Suppressor macrophage (primary cell): ENCODE results near the gene BACH2.
"Not testable (repeated sequence)": the region's sequence is repeated elsewhere in the genome, so short reads cannot be mapped to it uniquely, and the experiment has no call there.

Experiments
- DNase-seq, 4 experiments: peaks; one replicate each; pipeline ENCODE4 v3.0.0-alpha.2; 2020 to 2022

BACH2 gene

DNA sequence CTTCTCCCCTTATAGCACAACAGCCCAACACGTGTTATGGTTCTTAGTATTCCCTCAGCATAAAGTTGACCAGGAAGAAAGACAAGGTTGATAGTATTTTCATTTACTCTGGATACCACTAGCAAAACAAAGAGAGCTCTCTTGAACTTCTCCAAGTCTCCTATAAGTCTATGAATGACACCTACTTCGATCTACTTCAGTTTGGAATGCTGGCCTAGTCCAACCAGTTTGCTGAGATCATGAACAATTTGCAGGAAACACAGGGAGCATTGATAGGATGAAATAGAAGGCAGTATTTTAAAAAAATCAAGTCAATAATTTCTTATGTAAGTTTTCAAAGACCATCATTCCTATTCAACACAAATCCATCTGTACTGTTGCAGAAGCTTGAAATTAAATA, 308.8 kb downstream of the BACH2 start:
- DNase-seq, result no peak

DNA sequence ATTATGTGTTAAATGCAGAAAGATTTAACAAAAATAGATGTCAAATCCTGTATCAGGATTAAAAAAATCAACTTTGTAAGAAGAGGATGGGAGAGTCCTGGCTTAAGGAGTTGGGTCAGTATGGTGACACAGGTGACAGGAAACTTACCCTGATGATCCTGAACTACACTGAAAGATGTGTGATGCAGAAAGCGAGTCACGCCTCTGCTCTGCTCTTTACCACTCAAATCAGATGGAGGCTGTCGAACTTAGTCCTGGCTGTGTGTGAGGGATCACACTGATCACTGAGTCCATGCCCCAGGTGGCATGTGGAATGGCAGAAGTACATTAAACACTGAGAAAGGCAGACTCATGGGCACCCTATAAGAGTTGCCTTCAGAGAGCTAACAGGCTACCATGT, 309.5 kb downstream of the BACH2 start:
- DNase-seq, result no peak

DNA sequence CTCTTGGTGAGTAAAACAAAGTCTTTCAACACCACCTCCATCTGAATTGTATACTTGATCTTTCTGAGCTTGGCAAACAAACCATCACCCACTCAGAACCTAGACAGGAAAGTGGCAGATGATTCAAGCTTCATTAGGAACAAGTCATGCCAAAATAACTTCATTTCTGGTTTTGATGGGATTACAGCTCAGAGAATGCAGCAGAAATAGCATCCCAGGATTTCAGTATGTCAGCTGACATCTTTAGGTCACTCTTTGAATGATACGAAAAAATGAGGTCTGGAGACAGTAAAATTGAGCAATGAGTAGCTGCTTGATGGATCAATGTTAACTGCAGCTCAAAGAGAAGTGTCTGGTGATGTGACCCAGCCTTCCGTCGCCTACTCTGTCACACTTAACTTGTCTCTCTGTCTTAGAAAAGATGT, 310.0 kb downstream of the BACH2 start:
- peak; percentile 24 to 75 (median 42) for DNase-seq

DNA sequence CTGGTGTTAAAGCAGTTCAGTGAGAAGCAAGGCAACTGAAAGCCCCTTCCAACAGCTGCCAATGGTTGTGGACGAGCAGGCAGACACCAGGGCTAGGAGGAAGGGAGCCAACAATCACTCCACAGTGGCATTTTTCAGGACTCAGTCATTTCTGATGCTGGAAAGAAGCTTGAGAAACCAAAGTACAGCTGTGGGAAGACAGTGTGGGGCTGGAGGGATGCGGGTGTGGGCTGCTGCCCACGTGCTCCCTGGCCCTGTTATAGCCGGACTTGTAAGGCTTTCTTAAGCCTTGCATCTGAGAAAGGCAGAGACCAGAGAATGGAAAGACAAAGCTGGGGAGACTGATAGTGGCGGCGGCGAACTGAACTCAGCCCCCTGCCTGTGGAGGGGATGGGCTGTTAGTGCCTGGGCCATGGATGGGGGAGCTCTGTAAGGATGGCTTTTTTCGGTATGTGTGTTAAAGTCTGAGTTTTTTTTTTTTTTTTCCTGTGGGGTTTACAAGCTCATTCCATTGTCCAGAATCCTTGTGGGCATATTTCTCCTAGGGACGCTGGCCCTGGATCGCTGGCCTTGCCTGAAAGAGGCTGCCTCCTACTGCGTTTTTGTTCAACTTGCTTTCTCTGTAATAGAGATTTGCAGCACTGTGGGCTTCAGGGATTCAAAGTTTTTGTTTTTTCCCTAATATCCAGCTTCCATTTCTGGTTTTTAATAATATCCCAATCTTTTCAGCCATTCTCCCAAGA, 310.7 kb downstream of the BACH2 start:
- DNase-seq, result no peak

DNA sequence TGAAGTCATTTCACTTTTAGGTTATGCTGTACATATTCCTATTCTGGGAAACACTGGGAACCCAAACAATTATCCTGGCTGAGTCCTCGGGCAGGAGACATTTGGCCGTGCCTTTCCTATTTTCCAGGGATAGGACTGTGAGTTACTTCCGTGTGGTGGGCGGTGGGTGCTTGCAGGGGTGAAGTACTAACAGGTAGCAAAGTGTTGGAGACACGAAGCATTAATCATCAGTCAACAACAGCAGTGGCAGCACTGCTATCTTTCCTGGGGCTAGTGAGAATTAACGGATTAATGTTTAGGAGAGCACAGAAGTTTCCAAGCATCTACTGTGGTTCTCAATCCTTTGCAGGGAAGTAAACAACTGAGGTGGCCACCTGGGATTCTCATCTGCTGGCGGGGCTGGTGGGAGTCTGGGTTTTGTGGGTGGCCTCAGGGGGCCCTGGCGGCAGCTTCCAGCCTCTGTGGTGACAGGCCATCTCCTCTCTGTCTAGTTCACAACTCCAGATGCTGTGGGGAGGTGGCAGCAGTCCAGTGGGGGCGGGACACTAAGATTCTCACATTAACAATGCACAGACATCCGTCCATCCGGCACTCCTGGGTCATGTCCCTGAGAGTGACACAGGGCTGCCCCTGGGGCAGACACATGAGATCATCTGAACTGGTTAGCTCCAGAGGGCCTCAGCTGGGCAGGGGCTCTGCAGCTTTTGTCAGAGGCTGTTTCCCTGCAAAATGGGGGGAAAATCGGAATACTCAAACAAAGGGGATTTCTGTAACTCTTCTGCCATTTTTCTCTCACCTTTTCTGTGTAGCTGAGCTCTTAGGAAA, 311.5 kb downstream of the BACH2 start:
- no peak for DNase-seq

DNA sequence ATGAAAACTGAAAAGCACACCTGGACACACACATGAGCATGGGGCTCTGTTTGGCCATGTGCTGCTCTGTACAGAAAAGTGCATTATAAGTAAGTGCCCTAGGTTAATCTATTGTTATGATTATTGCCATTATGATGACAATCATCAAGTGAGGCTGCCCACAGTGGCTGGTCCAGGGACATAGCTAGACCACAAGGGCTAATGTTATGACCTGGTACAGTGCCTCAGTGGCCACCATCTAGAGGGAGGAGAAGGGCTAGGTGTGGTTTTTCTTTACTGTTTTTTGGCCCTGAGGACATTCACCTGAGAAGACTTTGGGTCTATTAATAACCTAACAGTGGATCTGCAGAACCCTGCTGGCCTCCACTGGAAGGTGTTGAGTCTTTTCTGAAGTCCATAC, 316.3 kb downstream of the BACH2 start:
- DNase-seq, result no peak

DNA sequence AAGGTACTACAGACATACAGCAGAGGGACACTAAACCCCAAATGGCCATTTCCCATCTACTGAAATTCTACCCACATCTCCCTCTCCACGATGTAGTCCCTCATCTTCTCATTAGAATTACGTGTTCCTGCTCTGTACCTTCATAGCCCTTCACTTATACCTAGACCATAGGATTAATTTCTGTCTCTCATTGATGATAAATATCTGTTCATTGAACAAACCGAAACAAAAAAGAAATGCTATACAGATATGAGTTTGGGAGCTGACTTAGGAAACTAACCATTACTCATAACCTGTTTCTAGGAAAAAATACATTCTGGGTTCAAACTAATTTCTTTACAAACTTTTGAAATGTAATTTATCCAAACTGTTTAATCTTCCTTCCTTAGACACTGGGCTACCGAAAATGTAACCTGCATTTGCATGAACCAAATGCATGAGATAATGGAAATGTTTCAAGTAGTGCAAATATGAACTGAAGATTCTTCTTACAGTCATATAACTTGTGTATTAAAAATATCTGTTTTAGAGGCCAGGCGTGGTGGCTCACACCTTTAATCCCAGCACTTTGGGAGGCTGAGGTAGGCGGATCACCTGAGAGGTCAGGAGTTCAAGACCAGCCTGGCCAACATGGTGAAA, 317.0 kb downstream of the BACH2 start:
- DNase-seq, result no peak

DNA sequence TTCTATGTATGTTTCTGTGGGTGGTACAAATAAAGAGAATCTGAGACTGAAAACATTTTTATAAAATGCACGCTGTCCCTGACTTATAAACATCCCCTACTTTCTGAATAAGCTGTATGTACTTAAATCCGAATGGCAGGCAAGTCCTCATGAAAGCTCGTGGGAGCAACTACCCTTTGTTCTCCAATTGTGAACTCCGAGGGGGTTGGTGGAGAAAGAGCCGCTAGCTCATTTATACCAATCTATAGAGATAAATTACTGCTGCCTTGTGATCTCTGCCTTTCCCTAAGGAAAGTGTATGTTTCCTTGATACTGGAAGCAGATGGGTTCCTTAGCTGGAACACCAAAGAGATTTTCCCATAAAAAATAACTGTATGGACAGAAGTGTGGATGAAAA, 317.9 kb downstream of the BACH2 start:
- DNase-seq, result no peak

DNA sequence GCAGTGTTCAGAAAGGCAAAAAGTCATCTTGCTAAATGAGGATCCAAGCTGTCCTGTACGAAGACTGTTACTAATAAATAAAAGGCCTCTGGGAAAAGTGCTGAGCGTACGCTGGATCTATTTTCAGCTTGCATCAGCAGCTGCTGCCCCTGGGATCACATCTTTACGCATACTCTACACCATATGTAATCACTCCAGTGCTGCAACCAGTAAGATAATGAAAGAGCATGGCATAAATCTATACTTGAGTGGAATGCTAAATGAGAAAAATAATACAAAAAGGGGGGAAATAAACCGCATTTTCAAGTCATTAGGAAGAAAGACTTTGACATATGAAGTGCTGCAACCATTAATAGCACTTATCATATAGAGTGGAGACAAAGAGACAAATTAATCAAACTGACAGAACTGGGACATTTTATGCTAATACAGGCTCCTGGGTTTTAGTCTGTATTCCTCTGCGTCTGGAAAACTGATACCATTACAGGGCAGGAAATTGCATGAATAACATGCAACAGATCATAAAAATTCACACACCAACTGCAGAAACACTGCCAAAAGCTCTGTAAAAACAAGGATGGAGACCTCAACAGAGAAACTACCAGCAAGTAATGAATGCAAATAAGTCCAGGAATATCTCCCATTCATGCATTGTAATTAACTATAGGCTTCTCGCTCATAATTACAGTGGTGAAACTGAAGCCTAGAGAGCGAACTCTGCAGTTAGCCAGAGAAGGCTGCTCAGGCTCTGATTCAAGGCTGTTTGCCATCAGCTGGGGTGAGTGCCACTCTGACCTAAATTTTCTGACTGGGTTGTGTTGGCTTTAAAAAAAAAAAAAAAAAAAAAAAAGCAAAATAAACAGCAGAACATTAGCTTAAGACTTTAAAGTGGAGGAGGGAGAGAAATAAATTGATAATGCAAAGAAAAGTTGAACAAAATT, 318.6 kb downstream of the BACH2 start:
- no peak for DNase-seq

DNA sequence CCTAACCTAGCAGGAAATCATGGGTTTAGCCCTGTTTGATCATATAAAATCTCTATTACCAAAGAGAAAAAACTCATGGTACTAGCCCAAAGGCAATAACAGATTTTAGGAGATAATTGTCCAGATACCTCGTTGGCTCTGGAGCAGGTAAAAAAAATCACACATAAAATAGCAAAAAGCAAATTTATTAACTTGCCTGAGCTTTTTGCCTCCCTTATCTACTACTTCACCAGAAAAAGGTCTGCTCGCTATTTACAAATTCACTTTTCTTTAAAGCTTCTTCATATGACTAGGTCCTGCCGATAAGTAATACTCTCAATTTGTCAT, 320.0 kb downstream of the BACH2 start:
- no peak for DNase-seq

DNA sequence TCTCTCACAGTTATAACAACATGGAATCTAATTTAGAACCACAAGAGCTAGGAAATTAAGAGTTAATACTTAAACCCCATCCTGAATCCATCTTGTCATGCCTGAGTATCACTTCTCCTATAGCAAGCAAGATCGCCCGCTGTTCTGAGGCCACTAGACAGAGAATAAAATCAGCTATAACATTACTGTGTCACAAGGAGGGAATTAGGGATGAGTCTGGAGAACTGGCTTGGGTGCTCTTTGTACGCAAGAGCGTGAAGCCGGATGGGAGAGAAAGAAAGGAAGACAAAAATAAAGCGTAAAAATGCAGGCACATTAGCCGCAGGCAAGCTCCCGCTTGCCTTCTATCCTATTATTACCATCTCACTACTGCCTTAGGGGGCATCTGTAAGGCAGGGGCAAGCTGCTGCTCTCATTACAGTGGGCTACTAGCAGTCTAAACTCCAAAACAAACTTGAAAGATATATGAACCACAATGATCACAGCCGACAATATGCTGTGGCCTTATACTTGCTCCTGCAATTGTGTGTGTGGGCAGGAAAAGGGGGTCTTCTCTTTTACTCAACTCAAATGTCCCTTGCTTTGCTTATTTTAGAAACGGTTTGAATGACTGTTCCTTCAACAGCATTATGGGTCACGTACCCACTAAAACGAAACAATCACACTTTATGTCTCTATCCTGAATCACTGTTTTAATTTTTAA, 320.5 kb downstream of the BACH2 start:
- DNase-seq, result no peak

DNA sequence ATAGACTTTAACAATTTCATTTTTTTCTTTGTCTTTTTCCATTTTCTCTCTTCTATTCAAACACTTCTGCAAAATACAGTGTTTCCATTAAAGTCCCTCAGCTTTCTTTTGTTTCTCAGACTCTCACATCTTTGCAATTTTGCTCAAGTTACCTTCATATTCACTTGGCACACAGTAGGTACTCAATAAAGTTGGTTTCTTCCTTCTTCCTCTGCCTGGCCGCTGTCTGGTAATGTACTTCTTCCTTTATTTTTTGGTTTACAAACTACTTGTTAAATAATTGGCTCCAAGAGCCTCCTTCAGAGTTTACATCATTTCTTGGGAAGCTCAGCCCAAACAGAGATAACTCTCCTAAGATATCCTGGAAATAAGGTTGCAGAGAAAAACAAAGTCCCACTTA, 321.3 kb downstream of the BACH2 start:
- DNase-seq, result no peak

DNA sequence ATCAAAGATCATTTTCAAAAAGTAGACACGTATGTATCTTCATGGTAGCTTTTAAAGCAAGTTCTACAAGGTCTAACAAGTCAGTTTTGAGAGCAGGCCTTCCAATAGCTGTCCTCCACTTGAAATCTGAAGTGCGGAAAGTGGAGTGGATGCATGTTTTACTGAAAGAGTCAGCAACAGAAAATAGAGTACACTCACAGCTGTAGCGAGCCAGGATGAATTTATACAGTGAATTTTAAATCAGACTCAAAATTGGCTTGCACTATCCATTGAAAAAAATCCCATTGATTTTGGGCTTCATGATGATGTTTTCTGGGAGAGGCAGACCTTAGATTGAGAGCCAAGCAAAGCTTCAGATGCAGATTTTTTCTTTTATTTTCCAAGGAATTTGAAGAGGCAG, 321.8 kb downstream of the BACH2 start:
- DNase-seq, result no peak

DNA sequence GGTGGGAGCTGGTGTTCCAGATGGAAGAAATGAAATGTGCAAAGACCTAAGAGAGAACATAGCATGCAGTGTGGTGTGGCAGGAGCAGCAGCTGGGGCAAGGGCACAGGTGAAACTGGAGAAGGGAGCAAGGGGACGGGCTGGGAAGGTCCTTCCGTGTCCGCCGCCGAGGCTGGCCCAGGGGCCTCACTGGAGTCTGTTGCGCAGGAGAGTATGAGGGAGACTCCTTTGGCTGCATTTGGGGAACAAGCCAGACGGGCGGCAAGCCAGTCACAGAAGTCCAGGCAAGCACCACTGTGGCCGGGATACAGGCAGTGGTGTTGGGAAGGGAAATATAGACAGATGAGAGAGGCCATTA, 324.6 kb downstream of the BACH2 start:
- no peak for DNase-seq

DNA sequence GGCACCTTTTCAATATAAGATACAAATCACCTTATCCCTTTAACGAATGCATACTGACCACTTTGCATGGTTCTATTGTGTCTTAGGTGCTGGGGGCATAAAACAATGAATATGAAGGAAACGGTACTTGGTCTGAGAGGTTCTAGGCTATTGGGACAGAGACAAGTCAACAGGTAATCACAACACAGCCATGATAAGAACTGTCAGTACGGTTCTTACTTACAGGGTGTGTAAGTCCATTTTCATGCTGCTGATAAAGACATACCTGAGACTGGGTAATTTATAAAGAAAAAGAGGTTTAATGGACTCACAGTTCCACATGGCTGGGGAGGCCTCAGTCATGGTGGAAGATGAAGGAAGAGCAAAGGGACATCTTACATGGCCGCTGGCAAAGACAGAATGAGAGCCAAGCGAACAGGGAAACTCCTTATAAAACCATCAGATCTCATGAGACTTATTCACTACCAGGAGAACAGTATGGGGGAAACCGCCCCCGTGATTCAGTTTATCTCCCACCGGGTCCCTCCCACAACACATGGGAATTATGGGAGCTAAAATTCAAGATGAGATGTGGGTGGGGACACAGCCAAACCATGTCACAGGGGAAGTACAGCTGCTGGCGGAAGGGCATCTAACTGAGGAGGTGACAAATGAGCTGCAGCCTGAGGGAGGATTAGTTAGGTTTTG, 325.2 kb downstream of the BACH2 start:
- DNase-seq, result not testable (repeated sequence)

DNA sequence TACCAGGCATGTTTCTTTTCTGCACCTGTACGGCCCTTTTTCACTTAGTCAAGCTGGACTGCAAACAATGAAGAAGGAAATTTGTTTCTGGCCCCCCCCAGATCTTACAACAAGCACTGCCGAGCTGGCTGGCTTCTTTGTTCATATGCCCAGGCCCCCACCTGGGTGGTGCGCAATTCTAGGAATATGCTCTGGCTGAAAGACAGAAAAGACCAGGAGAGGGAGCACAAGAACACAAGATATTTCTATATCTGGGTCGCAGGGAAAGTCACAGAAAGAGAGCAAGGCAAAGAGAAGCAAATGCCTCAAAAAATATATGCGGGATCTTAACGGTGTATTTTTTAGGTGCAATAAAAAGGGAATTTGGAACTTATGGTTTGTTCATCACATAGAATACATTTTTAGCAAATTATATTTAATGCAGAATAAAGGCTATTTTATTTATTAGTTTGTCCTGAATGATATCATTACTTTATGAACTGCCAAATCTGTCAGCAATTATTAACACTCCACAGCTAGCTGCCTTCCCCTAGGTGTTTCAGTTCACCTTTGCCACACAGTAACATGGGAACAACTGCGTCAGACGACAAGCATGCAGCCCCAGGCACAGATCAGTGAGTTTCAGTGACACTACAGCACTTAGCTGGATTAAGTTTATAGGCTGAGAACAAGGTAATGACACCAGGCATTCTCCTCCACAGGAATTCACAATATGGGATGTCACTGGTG, 325.9 kb downstream of the BACH2 start:
- DNase-seq, result peak; percentile 47 to 79 (median 66)

DNA sequence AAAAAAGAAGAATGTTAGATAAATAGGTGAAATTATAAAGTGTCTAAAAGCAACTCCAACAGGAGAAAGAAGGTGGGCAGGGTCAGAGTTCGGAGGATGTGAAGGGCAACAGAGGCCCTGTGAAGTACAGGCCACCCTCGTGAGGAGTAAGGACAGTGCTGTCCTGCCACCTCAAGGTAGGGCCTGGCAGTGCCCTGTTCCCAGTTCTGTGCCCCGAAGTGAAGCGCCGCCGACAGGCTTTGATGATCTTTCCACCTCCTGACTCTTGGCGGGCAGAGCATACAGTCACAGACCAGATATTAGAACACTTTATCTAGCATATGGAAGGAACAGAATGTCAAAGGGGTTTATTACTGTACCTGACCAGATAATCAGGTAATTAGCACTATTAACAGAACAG, 326.6 kb downstream of the BACH2 start:
- no peak for DNase-seq

DNA sequence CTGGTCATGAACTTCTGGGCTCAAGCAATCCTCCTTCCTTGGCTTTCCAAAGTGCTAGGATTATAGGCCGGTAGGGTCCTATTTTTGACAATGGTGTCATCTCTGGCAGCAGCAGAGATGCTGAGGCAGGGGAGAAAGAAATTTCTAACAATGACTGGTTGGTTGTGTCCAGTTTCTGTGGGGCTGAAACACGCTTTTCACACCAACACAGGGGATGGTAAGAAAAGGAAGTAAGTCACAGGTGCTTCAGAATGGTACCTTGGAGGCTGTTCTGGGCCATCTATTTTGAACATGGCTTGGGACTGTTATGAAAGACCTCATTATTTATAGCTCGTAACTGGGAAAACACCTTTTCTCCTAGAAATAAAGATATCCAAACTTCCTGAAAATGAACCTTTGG, 329.7 kb downstream of the BACH2 start:
- no peak for DNase-seq

DNA sequence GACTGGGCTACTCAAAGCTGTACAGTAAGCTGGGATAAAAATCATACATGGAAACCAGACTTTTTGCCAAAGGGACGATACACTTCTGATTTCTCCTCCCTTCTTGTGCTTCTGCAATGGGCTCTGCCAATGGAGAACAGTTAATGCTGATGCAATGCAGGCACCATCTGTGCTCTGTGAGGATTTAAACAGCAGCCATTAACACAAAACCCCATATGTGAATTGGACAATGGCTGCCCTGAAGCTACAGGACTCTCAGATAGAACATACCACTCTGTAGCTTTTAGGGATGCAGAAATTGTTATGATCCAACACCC, 330.5 kb downstream of the BACH2 start:
- peak in 1 of 4 experiments; percentile 27 for DNase-seq

DNA sequence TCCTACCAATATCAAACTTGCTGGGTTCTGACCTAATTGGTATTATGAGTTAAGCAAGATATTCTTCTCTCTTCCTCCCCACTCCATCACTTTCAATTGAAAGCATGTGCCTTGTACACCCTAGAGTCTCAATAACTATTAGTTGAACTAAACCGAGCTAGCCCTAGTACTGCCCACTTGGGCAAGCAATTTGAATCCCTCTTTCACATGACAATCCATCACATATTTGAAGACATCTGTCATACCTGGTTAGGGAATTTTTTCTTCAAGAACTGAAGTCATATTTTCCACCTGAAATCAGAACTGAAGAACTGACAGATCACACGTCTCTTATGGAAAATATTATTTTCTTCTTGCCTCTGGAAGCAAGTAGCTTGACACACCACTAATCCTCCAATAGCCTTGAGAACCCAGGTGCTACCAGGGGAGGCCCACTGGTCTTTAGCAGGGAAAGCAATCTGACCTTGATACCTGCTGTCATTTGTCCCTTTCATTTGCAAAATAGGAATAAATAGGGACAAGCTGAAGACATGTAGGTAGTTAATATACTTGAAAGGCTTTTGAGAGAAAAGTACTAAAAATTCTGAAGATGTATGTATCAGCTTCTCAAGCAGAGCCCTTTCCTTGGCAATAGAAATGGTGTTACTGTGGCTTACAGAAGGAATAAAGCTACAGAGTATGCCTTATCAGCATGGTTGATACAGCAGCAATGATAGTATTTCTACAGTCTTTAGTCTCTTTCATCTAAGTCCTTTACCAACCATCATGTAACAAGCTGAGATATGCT, 331.0 kb downstream of the BACH2 start:
- DNase-seq, result no peak
